ENCODE measurements around the gene SPG11. TPM values are rescaled to one million over a fixed set of nuclear protein-coding genes. Genes with fewer than 3 reads are reported as not detected.
A peak's percentile ranks its signal among the peaks of the same experiment; 100 is the strongest.

Gene SPG11
- total and polyA plus RNA-seq, 10 of the 15 experiments (the other 5 are each of a cell fraction or from before 2014, with no cell fraction given), result 22.1 to 85.1 (median 47.2) TPM

DNA sequence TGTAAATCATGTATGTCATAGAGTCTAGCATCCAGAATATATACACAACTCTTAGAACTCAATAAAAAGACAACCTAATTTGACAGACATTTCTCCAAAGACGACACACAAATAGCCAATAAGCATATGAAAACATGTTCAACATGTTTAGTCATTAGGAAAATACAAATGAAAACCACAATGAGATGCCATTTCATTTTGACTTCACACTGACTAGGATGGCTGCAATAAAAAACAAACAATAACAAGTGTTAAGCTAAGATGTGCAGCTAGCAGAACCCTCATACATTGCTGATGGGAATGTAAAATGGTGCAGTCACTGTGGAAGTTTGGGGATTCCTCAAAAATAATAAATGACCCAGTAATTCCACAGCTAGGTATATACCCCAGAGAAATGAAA is 16.4 kb downstream of the SPG11 start:
- Histone ChIP-seq H3K9ac (ENCODE audit: control insufficient read depth, insufficient read depth, low read length) (no peak overlapping the region), H3K36me3 (ENCODE audit: control insufficient read depth in 2 of 2, insufficient read depth in 2 of 2, low read length in 1 of 2) (peaks cover 2 to 34% of the 10 kb centered on the region in 2 experiments; a peak in 3 of 4 replicates), H3K4me2 (ENCODE audit: control insufficient read depth, insufficient read depth) (no peak overlapping the region), H3K4me1 (ENCODE audit: control insufficient read depth, insufficient read depth, low read length) (no peaks in the 10 kb centered on the region), H4K20me1 (ENCODE audit: control insufficient read depth, insufficient read depth) (no peaks in the 10 kb centered on the region), H3K79me2 (ENCODE audit: control insufficient read depth, insufficient read depth, low read length) (peaks cover 3% of the 10 kb centered on the region), H2AFZ (ENCODE audit: control insufficient read depth, low read depth, low read length) (no peak overlapping the region), H3K27me3 (replicated peaks in 1 of 2; ENCODE audit: control insufficient read depth in 2 of 2, insufficient read depth in 2 of 2, low read length in 1 of 2) (no peaks in the 10 kb centered on the region; a peak in 1 of 4 replicates), H3K9me3 (replicated peaks; ENCODE audit: control insufficient read depth, insufficient read depth, low read length) (peaks cover 7% of the 10 kb centered on the region), H3K27ac (ENCODE audit: control insufficient read depth, insufficient read depth) (no peak overlapping the region), H3K4me3 (no peak overlapping the region)
- no peak for FAIRE-seq
- ChIA-PET POLR2A (interaction anchor here (1.3 kb wide), 1 partner anchor 16 kb away, joined by 4 read pairs; the partner anchor contains the start of gene SPG11), CTCF (interaction anchor here (1.3 to 2.6 kb wide), 2 partner anchors 63 to 90 kb away, joined by 3 to 8 read pairs; no protein-coding TSS in a partner anchor), SMC1A (ENCODE audit: uncharacterized antibody, unreplicated experiment) (interaction anchor here (1.2 to 3.2 kb wide), 3 partner anchors 10 to 89 kb away, joined by 3 to 10 read pairs (median 4); partner anchors contain the start of gene TRIM69), RAD21 (ENCODE audit: unreplicated experiment) (interaction anchor here (0.9 kb wide), 1 partner anchor 91 kb away, joined by 3 read pairs; no protein-coding TSS in a partner anchor)
- ATAC-seq, result no peak
- peak; percentile 20; the same call in 1 of the 2 replicates for TF ChIP-seq RUNX3 (IDR thresholded peaks at IDR 0.05; ENCODE audit: low read length)
- TF ChIP-seq, protein P1, sequence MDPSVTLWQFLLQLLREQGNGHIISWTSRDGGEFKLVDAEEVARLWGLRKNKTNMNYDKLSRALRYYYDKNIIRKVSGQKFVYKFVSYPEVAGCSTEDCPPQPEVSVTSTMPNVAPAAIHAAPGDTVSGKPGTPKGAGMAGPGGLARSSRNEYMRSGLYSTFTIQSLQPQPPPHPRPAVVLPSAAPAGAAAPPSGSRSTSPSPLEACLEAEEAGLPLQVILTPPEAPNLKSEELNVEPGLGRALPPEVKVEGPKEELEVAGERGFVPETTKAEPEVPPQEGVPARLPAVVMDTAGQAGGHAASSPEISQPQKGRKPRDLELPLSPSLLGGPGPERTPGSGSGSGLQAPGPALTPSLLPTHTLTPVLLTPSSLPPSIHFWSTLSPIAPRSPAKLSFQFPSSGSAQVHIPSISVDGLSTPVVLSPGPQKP (IDR thresholded peaks at IDR 0.05; ENCODE audit: low read depth, low read length), result no peak
- TF ChIP-seq, protein P2, sequence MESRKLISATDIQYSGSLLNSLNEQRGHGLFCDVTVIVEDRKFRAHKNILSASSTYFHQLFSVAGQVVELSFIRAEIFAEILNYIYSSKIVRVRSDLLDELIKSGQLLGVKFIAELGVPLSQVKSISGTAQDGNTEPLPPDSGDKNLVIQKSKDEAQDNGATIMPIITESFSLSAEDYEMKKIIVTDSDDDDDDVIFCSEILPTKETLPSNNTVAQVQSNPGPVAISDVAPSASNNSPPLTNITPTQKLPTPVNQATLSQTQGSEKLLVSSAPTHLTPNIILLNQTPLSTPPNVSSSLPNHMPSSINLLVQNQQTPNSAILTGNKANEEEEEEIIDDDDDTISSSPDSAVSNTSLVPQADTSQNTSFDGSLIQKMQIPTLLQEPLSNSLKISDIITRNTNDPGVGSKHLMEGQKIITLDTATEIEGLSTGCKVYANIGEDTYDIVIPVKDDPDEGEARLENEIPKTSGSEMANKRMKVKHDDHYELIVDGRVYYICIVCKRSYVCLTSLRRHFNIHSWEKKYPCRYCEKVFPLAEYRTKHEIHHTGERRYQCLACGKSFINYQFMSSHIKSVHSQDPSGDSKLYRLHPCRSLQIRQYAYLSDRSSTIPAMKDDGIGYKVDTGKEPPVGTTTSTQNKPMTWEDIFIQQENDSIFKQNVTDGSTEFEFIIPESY (IDR thresholded peaks at IDR 0.05), result no peak
- TF ChIP-seq TARDBP (IDR thresholded peaks at IDR 0.05; ENCODE audit: borderline replicate concordance), result no peak
- BruUV-seq (replicated peaks), result no TSS peak
- in situ Hi-C loops (cut with MboI), result no loop called here
- DNase-seq (ENCODE audit: low read depth, low spot score), result no peak
- intact Hi-C loops (cut with micrococcal nuclease; ENCODE audit: unreplicated experiment), result no loop called here
- WGBS (ENCODE audit: insufficient coverage, insufficient replicate concordance, low lambda C conversion rate, missing lambda C conversion rate), result 56% methylated on average over 1 of the region's 1 CpG
